ENCODE results near the gene NUP210. TPM values are rescaled to one million over a fixed set of nuclear protein-coding genes. Genes with fewer than 3 reads are reported as not detected.

The NUP210 gene
- total and polyA plus RNA-seq, 2 experiments from 2014 or later, result 23.7 to 41.9 TPM

GRCh38 chr3:13426591-13426990 is 6.5 kb upstream of the NUP210 start:
- Histone ChIP-seq H3K9me3 (ENCODE audit: low read depth) (no peaks in the 10 kb centered on the region), H3K4me3 (no peak overlapping the region), H3K27ac (no peak overlapping the region), H3K4me1 (ENCODE audit: low read depth) (no peaks in the 10 kb centered on the region), H3K36me3 (no peaks in the 10 kb centered on the region), H3K27me3 (peaks cover 2% of the 10 kb centered on the region)
- no peak for TF ChIP-seq CTCF (IDR thresholded peaks at IDR 0.05; ENCODE audit: low read depth, low read length)
- DNase-seq (ENCODE audit: low read depth in 1 of 2, low spot score in 1 of 2), result no peak

- H3K4me1 ChIP-seq (ENCODE audit: low read depth), result no peaks in the 10 kb centered on the region
- no peaks in the 10 kb centered on the region for H3K9me3 ChIP-seq (ENCODE audit: low read depth)
- H3K4me3 ChIP-seq, result no peak overlapping the region
- H3K27me3 ChIP-seq, result peaks cover 10% of the 10 kb centered on the region
- TF ChIP-seq CTCF (IDR thresholded peaks at IDR 0.05; ENCODE audit: low read depth, low read length), result no peak
- DNase-seq (ENCODE audit: low read depth in 1 of 2, low spot score in 1 of 2), result no peak
- H3K27ac ChIP-seq, result no peak overlapping the region
- no peaks in the 10 kb centered on the region for H3K36me3 ChIP-seq
Observed at GRCh38 chr3:13425689-13426088, 5.6 kb upstream of the NUP210 start.

- Histone ChIP-seq H3K36me3 (no peaks in the 10 kb centered on the region), H3K27me3 (peaks cover 10% of the 10 kb centered on the region), H3K4me3 (no peak overlapping the region), H3K27ac (no peak overlapping the region), H3K9me3 (ENCODE audit: low read depth) (no peaks in the 10 kb centered on the region), H3K4me1 (ENCODE audit: low read depth) (no peaks in the 10 kb centered on the region)
- TF ChIP-seq CTCF (IDR thresholded peaks at IDR 0.05; ENCODE audit: low read depth, low read length), result no peak
- DNase-seq (ENCODE audit: low read depth in 1 of 2, low spot score in 1 of 2), result no peak
Observed at GRCh38 chr3:13424865-13425617, 4.9 kb upstream of the NUP210 start.

- Histone ChIP-seq H3K4me1 (ENCODE audit: low read depth) (no peaks in the 10 kb centered on the region), H3K36me3 (no peaks in the 10 kb centered on the region)
Observed at GRCh38 chr3:13424141-13424844, 4.2 kb upstream of the NUP210 start.

More at GRCh38 chr3:13424141-13424844, 4.2 kb upstream of the NUP210 start:
- H3K4me3 ChIP-seq, result no peak overlapping the region
- no peak overlapping the region for H3K27ac ChIP-seq
- peaks cover 10% of the 10 kb centered on the region for H3K27me3 ChIP-seq
- TF ChIP-seq CTCF (IDR thresholded peaks at IDR 0.05; ENCODE audit: low read depth, low read length), result no peak
- H3K9me3 ChIP-seq (ENCODE audit: low read depth), result no peaks in the 10 kb centered on the region
- DNase-seq (ENCODE audit: low read depth in 1 of 2, low spot score in 1 of 2), result no peak

All from cardiac muscle cell (in vitro differentiated cells and primary cell).